Heart right ventricle (tissue), 16 donors: ENCODE measurements around the gene SBK1. TPM values are rescaled to one million over a fixed set of nuclear protein-coding genes. Genes with fewer than 3 reads are reported as not detected.
A peak's percentile ranks its signal among the peaks of the same experiment; 100 is the strongest.

ENCODE experiments used
- ATAC-seq, 8 donors: fragments of 200-7000 bp; cut with Tn5 transposase; one replicate each; pipeline ENCODE4 v1.9.1; 2020; ENCODE audit warnings: mild to moderate bottlenecking in 8 of 8, moderate library complexity in 8 of 8, moderate number of reproducible peaks in 1 of 8
- DNase-seq, 2 donors: peaks; one replicate each; pipeline ENCODE4 v3.0.0-alpha.2; 2020
- H3K27ac ChIP-seq, 10 donors: fragments of 200-600 bp; sonication (generic) in 2 of 10; one replicate each; pipeline versions ENCODE4 v1.5.0 to v1.8.0; 2020 to 2022; ENCODE audit warnings: mild to moderate bottlenecking in 3 of 10
- H3K27me3 ChIP-seq, 7 donors: fragments of 200-600 bp; one replicate each; pipeline ENCODE4 v1.8.0; 2021 to 2022; ENCODE audit warnings: mild to moderate bottlenecking in 2 of 7
- H3K36me3 ChIP-seq, 9 donors: fragments of 200-600 bp; sonication (generic) in 1 of 9; one replicate each; pipeline versions ENCODE4 v1.5.0 to v1.8.0; 2020 to 2022; ENCODE audit warnings: mild to moderate bottlenecking in 2 of 9
- H3K4me1 ChIP-seq, 9 donors: fragments of 200-600 bp; sonication (generic) in 1 of 9; one replicate each; pipeline versions ENCODE4 v1.5.0 to v1.8.0; 2020 to 2022; ENCODE audit warnings: mild to moderate bottlenecking in 4 of 9
- H3K4me3 ChIP-seq, 10 donors: fragments of 200-600 bp; sonication (generic) in 2 of 10; one replicate each; pipeline versions ENCODE4 v1.5.0 to v1.8.0; 2020 to 2022; ENCODE audit warnings: mild to moderate bottlenecking in 7 of 10, moderate library complexity in 2 of 10
- H3K9me3 ChIP-seq, 11 donors: fragments of 200-600 bp in 10 of 11; sonication (generic) in 2 of 11; one replicate each; pipeline versions ENCODE4 v1.5.0 to v1.8.0; 2013 to 2022; ENCODE audit warnings: mild to moderate bottlenecking in 2 of 11, control low read depth in 1 of 11, moderate library complexity in 1 of 11
- WGBS, 2 donors: extraction: QIAGEN DNeasy Blood & Tissue Kit; methylation state at CpG; one replicate each; pipeline ENCODE4 v1.1.7; 2013; ENCODE audit warnings: inconsistent platforms in 1 of 2; 5-methylcytosine and 5-hydroxymethylcytosine counted together
- intact Hi-C, 10 donors: fragments of 100-400 bp; cut with DNase I; formaldehyde crosslinking; loops; one replicate each; pipeline versions ENCODE4 v1.11.1 to v1.14.2; 2022
- polyA plus RNA-seq, 2 donors: library from polyadenylated mRNA; stranded (reverse); fragments of 200-250 nt; gene quantifications; one replicate each; pipeline ENCODE4 v1.2.3, GENCODE V29; 2013
- total RNA-seq, 10 donors: library from RNA; stranded (reverse); fragmentation: NEBNext Ultra II Directional in 3 of 10; extraction: Animal tissue kit (Norgen Biotek cat#: 25700) in 3 of 10; gene quantifications; one replicate each; pipeline versions ENCODE4 v1.2.1 to v1.2.4, GENCODE V29; 2021 to 2023
- TF ChIP-seq, protein P1 (sequence below), 9 donors: fragments of 200-600 bp; sonication (generic) in 2 of 9; IDR thresholded peaks; one replicate each; pipeline versions ENCODE4 v1.5.0 to v1.8.0; 2021 to 2022; ENCODE audit warnings: antibody characterized with exemption in 9 of 9, mild to moderate bottlenecking in 5 of 9, moderate library complexity in 1 of 9
- donor health status: Arrhythmogenic right ventricular cardiomyopathy.
- donor health status: ischemic (EF 13 %, LVEDD 7.1; RV severe dilation, severe dysfunction).
- donor health status: healthy with polysubstance abuse.
- donor health status: DM: no; HTN: yes; CAD: no.
- donor health status: DM: no; HTN: no; CAD: no.
- donor health status: ischemic (EF 25% LVEDD 6.9; RV normal size, moderate dysfunction).
- donor health status: ischemic (EF 25% LVEDD 5.7; RV mildly dilated, moderate dysfunction).
- donor health status: healthy.
- donor health status: DM: yes; HTN: yes; CAD: no.
- donor health status: Ischemic cardiomyopathy.
- donor health status: ischemic (EF 35%, LVEDD 5.7; RV mildly dilated, moderate dysfunction).
- donor health status: nonischemic (EF 11% LVEDD 7.7; RV severe dilation, severe dysfunction).
- donor health status: DM: yes; HTN: yes; CAD: no.
- donor health status: PGD.
- donor health status: ischemic (EF 29% LVEDD 5.4; RV normal size, mild dysfunction).
- donor health status: nonischemic (EF 23%, LVEDD 6.1; RV moderate dilation, normal function).

The SBK1 gene
- total and polyA plus RNA-seq, 12 donors = 0.38 to 7.0 (median 2.8) TPM

DNA sequence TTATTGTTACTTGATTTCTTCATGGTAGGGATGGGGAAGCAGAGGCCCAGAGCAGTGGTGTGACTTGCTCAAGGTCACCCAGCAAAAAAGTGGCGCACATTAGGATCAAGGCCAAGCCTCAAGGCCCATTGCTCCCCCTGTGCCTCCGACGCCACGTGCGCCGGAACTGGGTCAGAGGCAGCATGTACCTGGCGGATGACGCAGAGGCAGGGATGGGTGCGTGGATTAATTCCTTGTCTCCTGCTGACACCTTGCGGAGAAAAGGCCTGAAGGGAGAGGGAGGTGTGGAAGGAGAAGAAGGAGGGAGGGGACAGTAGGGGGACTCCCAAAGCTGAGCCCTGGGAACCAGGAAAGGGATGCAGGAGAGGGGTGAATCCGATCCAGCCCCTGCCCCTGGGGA is 18.5 kb downstream of the SBK1 start:
- Histone ChIP-seq H3K9me3 (no peaks in the 10 kb centered on the region), H3K4me1 (peaks cover 0 to 13% (median 0%) of the 10 kb centered on the region in 9 donors), H3K36me3 (no peaks in the 10 kb centered on the region), H3K27ac (peak overlapping the region in 1 of 10 donors; percentile 77), H3K4me3 (no peak overlapping the region), H3K27me3 (no peaks in the 10 kb centered on the region)
- intact Hi-C loops = no loop called here
- DNase-seq (no peak), ATAC-seq (no peak)
- 91 to 94% methylated on average over 11 of the region's 11 CpGs for WGBS, 2 donors
- TF ChIP-seq, protein P1, sequence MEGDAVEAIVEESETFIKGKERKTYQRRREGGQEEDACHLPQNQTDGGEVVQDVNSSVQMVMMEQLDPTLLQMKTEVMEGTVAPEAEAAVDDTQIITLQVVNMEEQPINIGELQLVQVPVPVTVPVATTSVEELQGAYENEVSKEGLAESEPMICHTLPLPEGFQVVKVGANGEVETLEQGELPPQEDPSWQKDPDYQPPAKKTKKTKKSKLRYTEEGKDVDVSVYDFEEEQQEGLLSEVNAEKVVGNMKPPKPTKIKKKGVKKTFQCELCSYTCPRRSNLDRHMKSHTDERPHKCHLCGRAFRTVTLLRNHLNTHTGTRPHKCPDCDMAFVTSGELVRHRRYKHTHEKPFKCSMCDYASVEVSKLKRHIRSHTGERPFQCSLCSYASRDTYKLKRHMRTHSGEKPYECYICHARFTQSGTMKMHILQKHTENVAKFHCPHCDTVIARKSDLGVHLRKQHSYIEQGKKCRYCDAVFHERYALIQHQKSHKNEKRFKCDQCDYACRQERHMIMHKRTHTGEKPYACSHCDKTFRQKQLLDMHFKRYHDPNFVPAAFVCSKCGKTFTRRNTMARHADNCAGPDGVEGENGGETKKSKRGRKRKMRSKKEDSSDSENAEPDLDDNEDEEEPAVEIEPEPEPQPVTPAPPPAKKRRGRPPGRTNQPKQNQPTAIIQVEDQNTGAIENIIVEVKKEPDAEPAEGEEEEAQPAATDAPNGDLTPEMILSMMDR (IDR thresholded peaks at IDR 0.05) = no peak

DNA sequence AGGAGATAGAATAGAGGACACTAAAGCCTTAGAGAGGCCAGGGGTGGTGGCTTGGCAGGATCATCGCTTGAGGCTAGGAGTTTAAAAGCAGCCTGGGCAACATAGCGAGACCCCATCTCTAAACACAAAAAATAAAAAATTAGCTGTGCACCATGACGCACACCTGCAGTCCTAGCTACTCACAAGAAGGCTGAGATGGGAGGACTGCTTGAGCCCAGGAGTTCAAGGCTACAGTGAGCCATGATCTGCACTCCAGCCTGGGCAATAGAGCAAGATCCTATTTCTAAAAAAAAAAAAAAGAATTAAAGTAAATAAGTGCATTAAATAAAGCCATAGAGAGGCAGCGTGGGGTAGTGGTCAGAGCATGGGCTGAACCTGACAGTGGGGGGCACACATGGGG is 19.1 kb downstream of the SBK1 start:
- WGBS, 2 donors = 93% methylated on average over 4 of the region's 4 CpGs
- no peak for ATAC-seq

DNA sequence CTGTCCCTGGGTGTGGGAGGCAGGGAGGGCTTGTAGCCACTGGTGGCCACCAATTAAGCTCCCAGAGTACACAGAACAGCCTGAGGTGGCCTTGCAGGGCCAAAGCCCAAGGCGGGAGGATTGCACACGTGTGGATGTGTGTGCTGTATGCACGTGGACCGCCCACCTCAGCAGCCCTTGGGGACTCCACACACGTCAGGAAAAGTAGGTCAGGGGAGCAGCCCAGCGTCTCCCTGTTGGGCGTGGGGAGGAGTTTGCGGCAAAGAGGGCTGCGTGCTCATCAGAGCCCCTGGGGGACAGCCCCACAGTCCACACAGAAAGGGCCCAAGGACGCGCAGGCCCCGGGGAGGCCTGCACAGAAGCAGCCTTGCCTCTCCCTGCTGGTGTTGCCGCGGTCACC is 19.6 kb downstream of the SBK1 start:
- TF ChIP-seq, protein P1 (IDR thresholded peaks at IDR 0.05) = no peak
- peaks cover 0 to 4% (median 0%) of the 10 kb centered on the region in 7 donors for H3K27me3 ChIP-seq
- intact Hi-C loops = no loop called here
- no peaks in the 10 kb centered on the region for H3K36me3 ChIP-seq
- no peaks in the 10 kb centered on the region for H3K9me3 ChIP-seq
- H3K4me3 ChIP-seq = no peak overlapping the region
- 77 to 79% methylated on average over 14 of the region's 14 CpGs for WGBS, 2 donors
- ATAC-seq = peak in 1 of 8 donors; percentile 12
- H3K4me1 ChIP-seq = peaks cover 0 to 13% (median 2%) of the 10 kb centered on the region in 9 donors
- peak overlapping the region in 1 of 10 donors; percentile 36 for H3K27ac ChIP-seq
- no peak for DNase-seq

More for the DNA sequence above, 19.1 kb downstream of the SBK1 start:
- peaks cover 0 to 3% (median 0%) of the 10 kb centered on the region in 7 donors for H3K27me3 ChIP-seq
- H3K36me3 ChIP-seq = no peaks in the 10 kb centered on the region
- no peak overlapping the region for H3K4me3 ChIP-seq
- peaks cover 0 to 13% (median 0%) of the 10 kb centered on the region in 9 donors for H3K4me1 ChIP-seq
- TF ChIP-seq, protein P1 (IDR thresholded peaks at IDR 0.05) = no peak
- intact Hi-C loops = no loop called here
- DNase-seq = no peak
- peak overlapping the region in 1 of 10 donors; percentile 77 for H3K27ac ChIP-seq
- no peaks in the 10 kb centered on the region for H3K9me3 ChIP-seq

DNA sequence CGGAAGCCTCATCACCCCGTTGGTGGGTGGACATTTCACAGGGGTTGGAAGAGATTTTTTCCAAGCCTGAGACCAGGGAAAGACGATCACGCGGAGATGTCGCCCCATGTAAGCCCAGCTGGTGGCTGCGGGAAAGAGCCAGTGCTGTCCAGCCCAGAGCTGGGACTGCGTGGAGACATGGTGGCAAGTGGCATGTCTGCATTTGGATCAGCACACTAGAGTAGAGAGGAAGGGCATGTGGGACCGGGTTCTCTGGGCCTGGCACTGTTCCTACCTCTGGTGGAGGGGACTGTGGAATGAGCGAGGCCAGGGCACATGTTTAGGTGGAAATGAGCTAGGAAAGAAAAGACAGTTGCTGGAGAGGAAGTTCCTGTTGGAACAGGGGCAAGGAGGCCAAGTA is 20.0 kb downstream of the SBK1 start:
- ATAC-seq = no peak
- DNase-seq = no peak
- WGBS, 2 donors = 84 to 89% methylated on average over 10 of the region's 10 CpGs

More for the DNA sequence above, 20.0 kb downstream of the SBK1 start:
- intact Hi-C loops = no loop called here
- peaks cover 0 to 4% (median 0%) of the 10 kb centered on the region in 7 donors for H3K27me3 ChIP-seq
- H3K4me3 ChIP-seq = no peak overlapping the region
- no peaks in the 10 kb centered on the region for H3K9me3 ChIP-seq
- H3K27ac ChIP-seq = peak overlapping the region in 1 of 10 donors; percentile 36
- no peaks in the 10 kb centered on the region for H3K36me3 ChIP-seq
- TF ChIP-seq, protein P1 (IDR thresholded peaks at IDR 0.05) = no peak
- peaks cover 0 to 13% (median 3%) of the 10 kb centered on the region in 9 donors for H3K4me1 ChIP-seq
